ENCODE results near the gene PCDH9. TPM values are rescaled to one million over a fixed set of nuclear protein-coding genes. Genes with fewer than 3 reads are reported as not detected.

Gene PCDH9
- total RNA-seq, 1 experiment from 2014 or later = 0.12 TPM

DNA sequence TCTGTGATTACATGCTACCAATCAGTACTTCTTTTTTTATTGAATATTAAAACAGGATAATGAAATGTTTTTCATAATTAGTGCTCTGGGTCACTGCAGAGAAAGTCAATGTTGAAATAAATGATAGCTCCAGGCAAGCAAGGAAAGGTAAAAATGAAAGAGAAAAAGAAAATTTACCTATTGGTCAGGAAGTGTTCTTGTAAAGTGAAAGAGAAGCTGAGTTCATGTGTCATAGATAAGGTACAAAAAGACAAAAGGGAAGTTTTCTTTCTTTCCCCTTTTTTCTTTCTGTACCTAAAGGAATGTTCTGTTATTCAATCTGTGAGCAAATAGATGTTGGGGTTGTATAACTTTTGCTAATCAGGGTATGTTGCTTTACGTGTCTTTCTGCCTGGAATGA is 197.0 kb downstream of the PCDH9 start:
- no peak for DNase-seq (ENCODE audit: low read depth)

DNA sequence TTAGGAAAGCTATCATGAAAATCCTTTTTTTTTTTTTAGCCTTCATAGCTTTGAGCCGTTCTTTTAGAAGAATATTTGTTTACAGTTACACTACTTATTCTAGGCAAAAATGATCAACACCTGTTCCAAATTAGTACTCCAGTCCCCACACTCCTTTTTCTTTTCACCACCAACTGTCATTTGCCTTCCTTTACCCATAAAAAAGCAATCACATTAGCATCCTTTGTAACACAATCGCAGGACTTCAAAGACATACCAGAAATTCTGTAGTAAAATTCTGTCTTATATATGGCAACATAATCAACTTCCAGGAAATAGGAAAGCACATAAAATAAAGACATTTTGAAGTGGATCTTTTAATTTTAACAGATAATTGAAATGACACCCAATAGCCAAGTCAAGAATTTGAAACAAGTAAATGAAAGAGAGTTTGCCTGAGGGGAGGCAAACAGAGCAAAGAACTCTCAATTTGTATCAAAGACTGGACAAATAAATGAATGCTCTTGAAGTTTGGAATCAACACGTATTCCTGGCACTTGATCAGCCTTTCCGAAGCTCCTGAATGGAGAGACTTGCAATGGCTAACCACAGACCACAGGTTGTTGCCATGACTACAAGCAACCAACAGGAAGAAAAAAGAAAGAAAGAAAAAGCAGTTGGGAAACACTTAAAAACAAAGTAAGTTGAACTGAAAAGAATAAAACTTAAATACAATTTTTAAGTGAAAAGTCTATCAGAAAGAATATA is 206.8 kb downstream of the PCDH9 start:
- peak; percentile 23 for DNase-seq (ENCODE audit: low read depth)

DNA sequence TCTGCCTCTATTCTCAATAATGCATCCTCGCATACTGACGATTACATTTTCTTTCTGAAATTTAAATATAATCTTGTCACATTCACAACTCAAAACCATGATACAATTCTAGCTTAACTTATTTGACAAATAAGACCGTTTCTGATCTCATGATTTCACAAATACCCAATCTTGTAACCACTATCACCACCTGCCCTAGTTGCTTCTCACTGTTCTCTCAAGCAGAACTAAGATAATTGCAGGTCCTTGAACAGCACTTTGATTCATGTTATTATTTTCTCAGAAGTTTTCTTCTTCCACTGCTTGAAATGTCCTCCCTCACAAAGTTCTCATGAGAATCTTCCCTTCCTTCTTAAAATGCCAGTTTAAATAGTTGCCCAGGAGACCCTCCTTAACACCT is 211.4 kb downstream of the PCDH9 start:
- DNase-seq (ENCODE audit: low read depth) = no peak

DNA sequence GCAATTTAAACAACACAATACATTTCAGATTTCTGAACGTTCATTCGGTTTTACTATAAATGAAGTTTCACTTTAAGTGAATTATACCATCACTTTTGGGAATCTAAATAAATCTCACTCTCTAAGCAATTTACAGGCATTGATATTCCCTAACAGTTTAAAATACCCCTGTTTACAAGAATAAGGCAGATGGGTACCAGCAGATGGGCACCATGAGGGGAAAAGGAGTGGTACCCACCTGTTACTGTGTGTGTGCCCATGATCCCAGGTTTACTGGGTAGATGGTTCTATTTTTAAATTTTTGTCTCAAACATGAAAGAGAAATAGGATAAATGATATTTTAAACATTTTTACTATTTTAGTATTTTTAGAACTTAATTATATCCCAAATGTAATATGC is 212.9 kb downstream of the PCDH9 start:
- DNase-seq (ENCODE audit: low read depth) = no peak

DNA sequence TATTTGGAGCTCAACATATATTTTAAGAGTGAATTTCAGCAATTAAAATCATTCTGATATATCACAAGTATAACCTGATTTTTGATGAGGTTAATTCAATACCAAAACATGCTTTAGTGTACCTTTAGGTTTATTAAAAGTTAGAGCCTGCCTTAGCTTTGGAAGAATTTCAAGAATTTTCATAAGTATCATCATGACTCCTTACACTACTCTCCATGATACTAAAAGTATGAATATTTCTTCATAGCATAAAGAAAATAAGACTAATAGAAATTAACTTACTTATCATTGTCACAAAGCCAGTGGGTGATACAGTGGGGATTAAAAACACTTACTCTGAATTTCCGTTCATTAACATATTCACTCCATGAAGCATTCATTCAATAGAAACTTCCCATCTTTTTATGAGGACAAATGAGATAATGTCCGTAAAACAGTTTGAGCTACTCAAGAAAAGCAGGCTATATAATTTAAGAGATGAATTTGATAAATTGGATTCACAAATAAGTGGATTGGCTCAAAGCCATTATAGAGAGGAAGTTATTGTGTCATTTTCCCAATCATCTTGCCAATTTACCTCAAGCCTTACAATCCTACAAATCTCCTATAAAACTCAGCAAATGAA is 214.0 kb downstream of the PCDH9 start:
- no peak for DNase-seq (ENCODE audit: low read depth)

DNA sequence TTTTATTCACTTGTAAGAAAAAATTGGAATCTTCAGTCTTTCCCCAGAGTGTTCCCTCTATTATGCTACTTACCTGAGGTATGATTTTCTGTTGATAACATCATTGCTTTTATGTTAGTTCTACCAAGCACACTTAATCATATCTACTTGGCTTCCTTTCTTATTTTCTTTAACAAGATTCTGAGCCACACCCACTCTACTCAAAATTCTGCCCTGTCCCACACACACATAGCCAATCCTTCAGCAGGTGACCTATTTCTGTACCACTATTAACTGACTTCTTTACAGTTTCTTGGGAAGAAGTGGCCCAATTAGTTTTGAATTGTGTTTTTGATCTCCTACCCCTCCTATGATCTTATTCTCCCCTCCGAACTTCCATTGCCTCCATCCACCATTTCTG is 215.7 kb downstream of the PCDH9 start:
- no peak for DNase-seq (ENCODE audit: low read depth)

DNA sequence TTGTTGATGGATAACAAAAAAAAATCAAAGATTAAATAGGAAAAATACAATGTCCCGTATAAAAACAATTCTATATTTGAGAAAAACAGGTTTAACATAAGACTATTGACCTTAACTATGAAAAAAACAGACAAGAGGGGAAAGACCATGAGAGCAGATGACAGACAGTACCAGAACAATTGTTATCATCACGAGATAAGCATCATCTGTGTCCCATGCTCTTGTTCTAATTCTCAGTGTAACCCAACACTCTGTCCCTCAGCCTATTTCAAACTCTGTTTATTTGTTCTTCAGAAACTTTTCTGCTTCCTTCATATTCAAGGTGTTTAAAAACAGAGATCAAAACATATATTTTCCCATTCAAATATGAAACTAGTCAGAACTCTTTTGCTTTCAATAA is 216.4 kb downstream of the PCDH9 start:
- DNase-seq (ENCODE audit: low read depth) = no peak

DNA sequence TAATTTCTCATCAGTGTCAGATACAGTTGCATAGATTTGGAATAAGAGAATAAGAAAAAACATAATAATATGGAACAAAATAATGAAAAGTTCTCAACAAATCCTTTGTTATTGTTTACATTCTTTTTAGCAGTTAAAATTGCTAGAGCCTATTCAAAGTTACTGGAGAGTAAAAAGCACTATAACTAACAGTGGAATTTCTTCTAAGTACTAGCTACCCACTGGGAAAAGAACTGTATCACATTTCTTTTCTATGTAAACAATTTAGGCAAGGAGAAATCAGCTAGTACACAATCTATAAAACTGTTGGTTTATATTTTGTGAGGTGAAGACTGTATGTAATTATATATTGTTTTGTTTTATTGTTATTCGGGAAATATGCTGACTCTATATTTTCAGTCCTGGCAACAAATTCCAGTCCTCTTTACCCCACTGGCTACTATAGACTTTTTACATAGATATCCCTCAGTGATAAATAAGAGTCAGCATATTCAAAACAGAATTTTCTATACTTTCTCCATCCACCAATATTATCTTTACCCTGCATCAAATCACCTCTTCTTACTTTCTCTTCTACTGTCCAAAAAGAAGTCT is 222.0 kb downstream of the PCDH9 start:
- no peak for DNase-seq (ENCODE audit: low read depth)

DNA sequence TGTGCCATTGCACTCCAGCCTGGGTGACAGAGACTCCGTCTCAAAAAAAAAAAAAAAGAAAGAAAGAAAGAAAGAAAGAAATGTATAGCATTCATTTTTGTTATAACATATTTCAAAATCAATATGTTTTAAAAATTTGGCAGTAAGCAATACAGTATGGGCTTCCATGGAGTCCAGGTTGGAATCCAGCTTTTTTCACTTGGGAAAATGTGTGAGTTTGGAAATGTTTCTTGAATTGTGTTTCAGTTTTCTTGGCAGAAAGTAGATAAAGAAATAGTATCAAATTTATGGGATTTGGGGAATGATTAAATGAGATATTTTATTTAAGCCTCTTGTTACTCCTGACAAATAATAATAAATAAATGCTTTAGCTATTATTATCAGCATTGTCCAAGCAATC is 225.6 kb downstream of the PCDH9 start:
- DNase-seq (ENCODE audit: low read depth) = no peak

DNA sequence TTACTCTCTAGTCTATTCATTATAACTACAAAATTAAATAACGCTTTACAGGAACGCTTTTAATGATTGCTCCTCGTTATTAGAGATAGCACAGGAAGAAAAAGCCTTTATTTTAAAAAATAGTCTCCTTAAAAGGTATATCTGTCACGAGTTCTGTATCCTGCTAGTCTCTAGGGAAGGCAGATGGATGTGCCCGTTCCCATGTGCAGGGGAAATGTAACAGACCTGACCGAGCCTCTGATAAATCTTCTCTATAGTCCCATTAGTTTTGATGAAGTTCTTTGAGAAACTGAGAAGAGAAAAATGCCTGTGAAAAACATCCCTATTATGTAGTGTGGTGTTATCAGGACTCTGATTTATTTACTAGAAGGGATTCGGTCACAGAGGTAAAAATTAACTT is 226.4 kb downstream of the PCDH9 start:
- DNase-seq (ENCODE audit: low read depth) = no peak

DNA sequence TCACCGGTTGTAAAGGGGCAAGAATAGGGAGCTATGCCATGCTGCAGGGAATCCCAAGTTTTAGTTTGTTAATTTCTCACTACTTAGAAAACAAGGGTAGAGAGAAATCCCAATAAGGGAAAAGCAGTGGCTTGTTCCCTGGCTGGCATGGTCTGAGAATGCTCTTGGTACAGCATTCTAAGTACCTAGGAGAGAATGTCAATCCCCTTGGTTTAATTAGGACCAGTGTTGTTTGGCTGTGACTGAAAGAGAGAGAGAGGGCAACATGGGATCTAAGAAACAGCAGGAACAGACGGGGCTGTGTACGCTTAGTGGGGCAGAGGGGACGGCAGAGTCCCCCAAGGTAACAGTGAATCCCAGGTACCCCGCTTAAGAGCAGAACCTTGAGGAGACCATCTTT is 228.8 kb downstream of the PCDH9 start:
- DNase-seq (ENCODE audit: low read depth) = no peak

DNA sequence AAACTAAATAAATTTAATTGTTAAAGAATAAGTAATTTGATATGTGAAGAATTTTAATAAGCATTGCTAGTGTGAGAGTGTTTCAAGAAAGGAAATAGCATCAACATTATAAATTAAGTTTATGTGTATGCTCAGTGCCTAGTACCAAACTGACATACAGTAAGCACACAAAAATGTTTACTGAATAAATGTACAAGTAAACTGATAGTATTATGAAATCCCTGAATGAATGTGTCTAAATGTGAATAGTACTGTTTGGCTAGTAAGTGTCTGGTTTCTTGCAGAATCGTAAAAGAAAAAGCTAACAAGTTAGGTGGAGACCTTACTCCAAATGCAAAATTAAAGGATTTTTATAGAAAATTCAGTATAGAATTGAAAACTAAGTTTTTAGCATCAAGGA is 233.6 kb downstream of the PCDH9 start:
- no peak for DNase-seq (ENCODE audit: low read depth)

DNA sequence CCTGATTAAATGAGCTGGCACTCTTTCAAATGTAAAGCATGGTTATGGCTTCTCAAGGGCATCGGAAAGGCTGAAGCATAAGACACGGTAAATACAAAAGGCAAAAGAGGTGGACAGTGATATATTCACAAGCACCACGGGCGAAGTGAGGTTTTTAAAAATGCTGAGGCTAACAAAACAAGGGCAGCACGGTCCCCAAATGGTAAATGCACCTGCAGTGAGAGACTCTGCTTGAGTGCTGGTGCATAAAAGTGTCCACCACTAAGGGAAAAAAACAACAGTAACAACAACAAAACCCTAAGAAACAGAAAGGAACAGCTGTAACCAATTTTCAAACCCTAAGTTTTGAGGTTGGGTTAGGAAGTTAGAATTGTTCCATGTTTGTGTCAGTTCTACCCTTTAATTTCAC is 234.9 kb downstream of the PCDH9 start:
- no peak for DNase-seq (ENCODE audit: low read depth)

DNA sequence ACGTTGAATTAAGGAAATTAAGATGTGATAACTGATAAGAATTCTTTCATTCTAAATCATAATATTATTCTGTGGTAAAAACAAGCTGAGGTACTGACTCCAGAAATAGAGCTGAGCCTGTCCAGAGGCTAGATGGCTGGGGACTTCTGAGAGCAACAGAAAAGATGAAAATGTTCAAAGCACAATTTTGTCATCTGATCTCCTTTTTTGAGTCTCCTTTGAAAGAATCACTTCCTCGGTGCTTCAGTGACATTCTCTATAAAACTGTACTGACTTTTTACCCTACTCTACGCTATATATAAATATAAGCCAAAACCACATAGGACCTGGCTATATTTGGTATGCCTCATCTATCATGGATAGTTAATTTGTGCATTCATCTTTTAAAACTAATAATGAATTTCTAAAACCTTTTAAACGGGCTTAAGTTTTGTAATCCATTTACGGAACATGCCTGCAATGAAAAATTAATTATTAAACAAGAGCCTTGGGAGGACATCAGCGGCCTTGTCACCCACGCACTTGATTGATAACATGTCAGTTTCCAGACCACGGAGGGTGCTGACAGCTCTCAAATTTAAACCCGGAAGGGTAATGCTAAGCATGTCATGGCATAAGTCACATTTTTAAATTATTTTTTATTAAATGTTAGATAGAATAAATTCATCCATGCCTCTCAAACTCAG is 235.5 kb downstream of the PCDH9 start:
- no peak for DNase-seq (ENCODE audit: low read depth)

DNA sequence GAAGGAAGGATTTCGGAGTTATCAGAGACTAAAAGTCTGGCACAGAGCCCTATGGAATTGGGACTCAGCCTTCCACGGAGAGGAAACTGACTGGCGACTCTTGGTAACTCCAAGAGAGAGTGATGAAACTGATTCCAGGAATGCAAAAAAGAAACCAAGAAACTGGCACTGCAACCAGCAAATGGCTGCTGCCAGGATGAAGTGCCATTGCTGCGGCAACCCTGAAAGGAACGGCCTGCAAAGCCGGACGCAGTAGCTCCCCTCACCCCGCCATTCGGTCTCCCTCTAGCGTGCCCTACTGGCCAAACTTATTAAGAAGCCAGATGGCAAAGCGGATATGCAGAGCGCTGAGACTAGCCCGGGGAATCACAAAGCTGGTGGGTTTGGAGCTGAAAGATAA is 236.0 kb downstream of the PCDH9 start:
- DNase-seq (ENCODE audit: low read depth) = peak; percentile 3

DNA sequence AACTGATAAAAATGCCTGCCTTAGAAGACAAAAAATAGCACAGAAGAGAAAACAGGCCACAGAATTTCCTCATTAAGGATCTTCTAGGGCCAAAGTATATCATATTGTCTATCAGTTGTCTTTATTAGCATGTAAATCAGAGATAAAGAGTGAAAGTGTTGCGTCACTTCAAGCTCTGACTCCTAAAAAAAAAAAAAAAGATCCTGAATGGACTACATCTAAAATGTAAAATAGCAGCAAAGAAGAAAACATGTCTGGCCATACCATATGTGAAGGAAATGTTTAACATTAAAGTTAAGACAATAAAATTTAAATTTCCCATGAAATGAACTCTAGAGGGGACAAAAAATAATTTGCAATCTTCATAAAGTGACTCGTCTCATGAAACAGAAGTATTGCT is 237.4 kb downstream of the PCDH9 start:
- no peak for DNase-seq (ENCODE audit: low read depth)

DNA sequence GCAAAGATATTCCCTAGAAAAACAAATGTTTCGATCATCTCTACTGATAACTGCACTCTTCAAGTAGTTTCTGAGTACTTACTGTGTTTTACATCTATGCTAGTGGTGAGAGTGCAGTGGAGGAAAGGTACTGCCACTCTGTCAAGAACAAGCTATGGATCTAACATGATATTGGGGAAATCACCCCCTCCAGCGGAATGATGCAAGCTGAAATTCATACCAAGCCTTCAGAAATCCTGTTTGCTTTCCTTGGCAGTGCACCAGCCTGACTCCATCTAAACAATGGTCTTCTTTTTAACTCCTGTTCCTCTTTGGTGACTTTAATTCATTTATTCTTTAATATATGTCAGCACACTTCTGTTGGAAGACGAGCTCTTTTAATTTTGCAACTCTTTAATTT is 238.0 kb downstream of the PCDH9 start:
- peak; percentile 1 for DNase-seq (ENCODE audit: low read depth)

DNA sequence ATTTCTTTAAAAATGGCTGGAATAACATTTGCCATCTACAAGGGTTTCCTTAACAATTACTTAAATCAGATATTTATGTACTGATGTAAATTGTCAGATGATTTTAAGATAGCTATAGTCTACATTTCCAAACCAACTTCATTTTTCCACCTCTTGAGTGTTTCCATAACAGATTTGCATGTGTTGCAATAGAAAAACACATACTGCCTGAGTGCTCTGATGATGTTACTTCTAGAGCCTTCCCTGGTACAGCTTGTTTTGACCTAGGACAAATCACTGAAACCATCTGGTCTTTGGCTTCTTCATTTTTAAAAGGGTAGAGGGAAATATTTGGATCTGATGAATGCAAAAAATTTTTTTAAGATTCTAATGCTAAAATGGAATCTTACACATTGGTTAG is 245.9 kb downstream of the PCDH9 start:
- DNase-seq (ENCODE audit: low read depth) = no peak

DNA sequence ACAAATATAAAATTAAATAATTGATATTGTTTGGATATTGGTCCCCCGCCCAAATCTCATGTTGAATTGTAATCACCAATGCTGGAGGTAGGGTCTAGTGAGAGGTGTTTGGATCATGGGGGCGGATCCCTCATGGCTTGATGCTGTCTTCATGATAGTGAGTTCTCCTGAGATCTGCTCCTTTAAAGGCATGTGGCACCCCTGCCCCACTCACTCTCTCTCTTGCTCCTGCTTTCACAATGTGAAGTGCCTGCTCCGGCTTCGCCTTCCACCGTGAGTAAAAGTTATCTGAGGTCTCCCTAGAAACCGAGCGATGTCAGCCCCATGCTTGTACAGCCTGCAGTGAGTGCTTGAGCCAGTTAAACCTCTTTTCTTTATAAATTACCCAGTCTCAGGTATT is 248.2 kb downstream of the PCDH9 start:
- DNase-seq (ENCODE audit: low read depth) = no peak

DNA sequence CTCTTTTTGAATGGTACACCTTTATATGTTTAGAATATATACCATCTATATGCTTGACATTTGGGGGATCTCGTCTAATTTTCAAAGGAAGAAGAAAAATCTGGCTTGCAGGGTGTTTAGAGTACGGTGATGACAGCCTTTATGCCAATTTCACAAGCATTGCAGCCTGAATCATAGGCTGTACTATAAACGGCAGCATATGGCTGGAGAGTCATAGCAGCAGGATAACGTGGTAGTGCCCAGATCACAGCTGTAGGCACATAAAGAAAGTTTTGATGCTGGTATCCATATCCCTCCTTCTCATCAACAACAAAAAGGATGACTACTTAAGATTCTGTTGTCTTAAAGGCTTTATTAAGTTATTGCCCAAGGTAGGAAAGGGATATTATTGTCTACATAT is 253.0 kb downstream of the PCDH9 start:
- DNase-seq (ENCODE audit: low read depth) = no peak

DNA sequence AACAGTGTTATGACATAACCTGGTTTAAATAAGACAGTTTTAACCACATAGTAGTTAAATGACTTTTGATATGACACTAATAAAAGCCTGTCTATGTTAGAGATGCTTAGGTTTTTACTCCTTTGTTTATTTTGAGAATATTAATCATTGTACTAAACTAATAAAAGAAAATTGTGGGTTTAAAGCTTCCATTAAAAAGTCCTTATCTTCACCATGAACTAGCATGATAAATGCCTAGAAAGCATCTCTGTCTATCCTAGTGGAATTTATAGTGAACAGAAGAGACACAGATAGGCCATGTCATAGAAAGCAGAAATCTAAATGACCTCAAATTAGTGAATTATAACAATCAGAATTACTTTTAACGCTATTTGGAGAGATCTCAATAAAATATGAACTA is 255.2 kb downstream of the PCDH9 start:
- no peak for DNase-seq (ENCODE audit: low read depth)

DNA sequence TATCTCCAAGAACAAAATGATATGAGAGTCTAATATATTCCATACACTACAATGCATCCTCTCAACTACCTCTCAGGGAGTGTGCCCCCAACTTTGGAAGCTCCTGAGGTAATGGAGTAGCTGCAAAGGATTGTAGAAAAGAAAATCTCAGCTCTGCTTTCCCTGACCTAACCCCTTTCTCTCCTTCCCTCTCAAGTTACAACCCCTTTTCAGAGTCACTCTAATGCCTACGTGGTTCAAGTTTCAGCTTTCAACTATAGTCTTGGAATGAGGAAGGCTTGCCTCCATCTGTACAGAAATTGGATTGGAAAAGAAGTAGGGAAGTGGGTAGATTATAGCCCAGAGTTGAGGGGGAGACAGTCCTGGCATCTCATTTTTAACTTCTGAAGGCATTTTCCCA is 256.0 kb downstream of the PCDH9 start:
- no peak for DNase-seq (ENCODE audit: low read depth)

DNA sequence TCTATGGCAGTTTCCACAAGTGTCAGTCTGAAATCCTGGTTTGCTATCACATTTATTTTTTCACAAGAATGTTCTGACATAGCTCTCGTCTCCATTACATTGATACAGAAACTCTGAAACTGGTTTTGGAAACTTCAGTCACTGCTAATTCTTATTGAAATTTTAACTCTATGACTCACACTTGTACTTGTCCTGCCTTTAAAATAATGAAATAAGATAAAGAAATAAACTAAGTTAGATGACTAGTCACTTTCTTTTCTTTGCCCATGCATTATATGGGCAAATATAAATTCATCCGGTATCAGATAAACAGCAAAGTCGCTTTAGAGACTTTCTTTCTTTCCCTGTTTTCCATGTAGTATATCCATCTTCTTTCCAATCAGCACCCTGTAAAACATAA is 257.5 kb downstream of the PCDH9 start:
- no peak for DNase-seq (ENCODE audit: low read depth)
